H1 (cell line): ENCODE measurements around the gene HOMER2. TPM values are rescaled to one million over a fixed set of nuclear protein-coding genes. Genes with fewer than 3 reads are reported as not detected.

Experiments
- EZH2 ChIP-seq: fragments of 200-600 bp; sonication (generic); IDR thresholded peaks from 2 replicates; pipeline ENCODE4 v1.7.1; 2012; ENCODE audit warnings: low read depth, mild to moderate bottlenecking, moderate library complexity, low read length, inconsistent platforms; ENCODE audit not compliant: severe bottlenecking
- RXRA ChIP-seq: IDR thresholded peaks from 2 replicates; pipeline ENCODE4 v1.6.1; 2011; ENCODE audit warnings: low read depth, mild to moderate bottlenecking, low read length, moderate library complexity; ENCODE audit not compliant: insufficient read depth
- polyA plus RNA-seq, 7 experiments: library from polyadenylated mRNA; depleted of rRNA in 3 of 7; stranded (reverse) in 5 of 7; unstranded in 2 of 7; fragments of >200 nt in 5 of 7; fragments of 200-250 nt in 2 of 7; gene quantifications; 1 replicate in 5 of 7; 2 replicates in 1 of 7; 4 replicates in 1 of 7; pipeline versions ENCODE4 v1.2.1 to v1.2.3, GENCODE V29; 2011 to 2013; ENCODE audit warnings: missing spikeins in 2 of 7, mixed read lengths in 2 of 7
- total RNA-seq: library from RNA; stranded (reverse); fragmentation: NEBNext Ultra II Directional; extraction: Animal tissue kit (Norgen Biotek cat#: 25700); gene quantifications from 2 replicates; pipeline ENCODE4 v1.2.1, GENCODE V29; 2021
- TF ChIP-seq, protein P1 (sequence below): IDR thresholded peaks from 2 replicates; pipeline ENCODE4 v1.6.1; 2012; ENCODE audit warnings: low read length, inconsistent platforms

HOMER2 gene
- total and polyA plus RNA-seq, 2 of the 8 experiments (the other 6 are each of a cell fraction or from before 2014, with no cell fraction given): 12.5 to 27.6 TPM

DNA sequence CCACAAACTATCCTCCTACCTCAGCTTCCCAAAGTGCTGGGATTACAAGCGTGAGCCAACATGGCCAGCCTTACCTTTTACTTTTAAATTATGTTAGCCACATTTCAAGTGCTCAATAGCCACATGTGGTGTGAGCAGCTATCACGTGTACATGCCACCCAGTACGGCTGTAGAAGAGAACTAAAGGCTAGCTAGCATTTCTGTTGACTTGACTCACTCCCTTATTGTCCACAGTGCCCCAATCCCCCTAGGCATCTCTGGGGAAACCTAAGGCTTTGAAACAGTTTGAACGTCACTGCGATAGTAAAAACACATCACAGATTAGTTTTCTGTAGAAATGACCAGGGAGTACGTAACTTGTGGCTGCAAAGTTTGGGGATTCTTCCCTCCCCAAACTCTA lies 46.9 kb upstream of the HOMER2 start (continued):
- TF ChIP-seq, protein P1, sequence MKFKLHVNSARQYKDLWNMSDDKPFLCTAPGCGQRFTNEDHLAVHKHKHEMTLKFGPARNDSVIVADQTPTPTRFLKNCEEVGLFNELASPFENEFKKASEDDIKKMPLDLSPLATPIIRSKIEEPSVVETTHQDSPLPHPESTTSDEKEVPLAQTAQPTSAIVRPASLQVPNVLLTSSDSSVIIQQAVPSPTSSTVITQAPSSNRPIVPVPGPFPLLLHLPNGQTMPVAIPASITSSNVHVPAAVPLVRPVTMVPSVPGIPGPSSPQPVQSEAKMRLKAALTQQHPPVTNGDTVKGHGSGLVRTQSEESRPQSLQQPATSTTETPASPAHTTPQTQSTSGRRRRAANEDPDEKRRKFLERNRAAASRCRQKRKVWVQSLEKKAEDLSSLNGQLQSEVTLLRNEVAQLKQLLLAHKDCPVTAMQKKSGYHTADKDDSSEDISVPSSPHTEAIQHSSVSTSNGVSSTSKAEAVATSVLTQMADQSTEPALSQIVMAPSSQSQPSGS: no peak
- TF ChIP-seq EZH2 (no peak), RXRA (no peak)
